Neural progenitor cell (in vitro differentiated cells): Measurements from ENCODE around the gene METTL4.

Source experiments
- CTCF ChIP-seq: fragments of 200-600 bp; sonication (generic); IDR thresholded peaks from 2 replicates; pipeline ENCODE4 v1.5.1; 2017; ENCODE audit warnings: antibody characterized with exemption, mild to moderate bottlenecking
- EZH2 ChIP-seq: fragments of 200-600 bp; sonication (generic); IDR thresholded peaks from 2 replicates; pipeline ENCODE4 v1.6.1; 2017; ENCODE audit warnings: antibody characterized with exemption, mild to moderate bottlenecking, moderate library complexity
- EZH2phosphoT487 ChIP-seq: fragments of 200-600 bp; sonication (generic); IDR thresholded peaks from 2 replicates; pipeline ENCODE4 v1.6.1; 2017; ENCODE audit warnings: antibody characterized with exemption

GRCh38 chr18:2513616-2514015 is 57.7 kb downstream of the METTL4 start:
- TF ChIP-seq EZH2phosphoT487 (no peak), EZH2 (no peak), CTCF (no peak)
